NT2/D1 (cell line): ENCODE data around the gene PHYHD1.

Experiments used
- SUZ12 ChIP-seq: IDR thresholded peaks from 2 replicates; pipeline ENCODE4 v1.6.1; 2011; ENCODE audit not compliant: insufficient read length, insufficient read depth; ENCODE audit errors: extremely low read depth
- YY1 ChIP-seq: IDR thresholded peaks from 2 replicates; pipeline ENCODE4 v1.6.1; 2011; ENCODE audit not compliant: insufficient read length, insufficient read depth
- ZNF274 ChIP-seq: IDR thresholded peaks from 2 replicates; pipeline ENCODE4 v1.6.1; 2011; ENCODE audit warnings: mild to moderate bottlenecking, low read depth, low read length

- TF ChIP-seq ZNF274 (no peak), YY1 (no peak), SUZ12 (no peak)
These were observed 25.2 kb upstream of the PHYHD1 start for GRCh38 chr9:128895556-128895955.
